ENCODE data around the gene B4GALNT4.

Gene B4GALNT4

DNA sequence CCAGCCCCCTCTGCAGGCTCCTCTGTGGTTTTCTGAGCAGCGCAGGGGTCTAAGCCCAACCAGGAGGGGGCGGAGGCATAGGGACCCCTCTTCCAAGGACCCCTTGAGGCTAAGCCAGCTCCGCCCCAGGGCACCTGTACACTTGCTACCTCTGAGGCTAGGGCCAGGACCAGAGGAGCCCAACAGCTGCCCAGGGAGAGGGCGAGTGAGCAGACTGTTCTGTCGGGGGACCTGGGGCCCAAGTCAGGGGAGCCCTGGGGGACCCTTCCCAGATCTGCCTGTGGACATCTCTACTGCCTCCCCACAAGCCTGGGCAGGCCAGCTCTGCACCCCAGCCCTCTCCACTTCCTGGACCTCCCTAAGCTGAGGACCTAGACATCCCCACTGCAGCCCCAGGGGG, 1.8 kb downstream of the B4GALNT4 start:
- CTCF ChIA-PET: interaction anchor here (1.0 to 2.5 kb wide), 4 partner anchors 9 to 184 kb away, joined by 3 to 12 read pairs (median 7); no protein-coding TSS in a partner anchor
- DNase-seq (ENCODE audit: extremely low spot score): no peak

DNA sequence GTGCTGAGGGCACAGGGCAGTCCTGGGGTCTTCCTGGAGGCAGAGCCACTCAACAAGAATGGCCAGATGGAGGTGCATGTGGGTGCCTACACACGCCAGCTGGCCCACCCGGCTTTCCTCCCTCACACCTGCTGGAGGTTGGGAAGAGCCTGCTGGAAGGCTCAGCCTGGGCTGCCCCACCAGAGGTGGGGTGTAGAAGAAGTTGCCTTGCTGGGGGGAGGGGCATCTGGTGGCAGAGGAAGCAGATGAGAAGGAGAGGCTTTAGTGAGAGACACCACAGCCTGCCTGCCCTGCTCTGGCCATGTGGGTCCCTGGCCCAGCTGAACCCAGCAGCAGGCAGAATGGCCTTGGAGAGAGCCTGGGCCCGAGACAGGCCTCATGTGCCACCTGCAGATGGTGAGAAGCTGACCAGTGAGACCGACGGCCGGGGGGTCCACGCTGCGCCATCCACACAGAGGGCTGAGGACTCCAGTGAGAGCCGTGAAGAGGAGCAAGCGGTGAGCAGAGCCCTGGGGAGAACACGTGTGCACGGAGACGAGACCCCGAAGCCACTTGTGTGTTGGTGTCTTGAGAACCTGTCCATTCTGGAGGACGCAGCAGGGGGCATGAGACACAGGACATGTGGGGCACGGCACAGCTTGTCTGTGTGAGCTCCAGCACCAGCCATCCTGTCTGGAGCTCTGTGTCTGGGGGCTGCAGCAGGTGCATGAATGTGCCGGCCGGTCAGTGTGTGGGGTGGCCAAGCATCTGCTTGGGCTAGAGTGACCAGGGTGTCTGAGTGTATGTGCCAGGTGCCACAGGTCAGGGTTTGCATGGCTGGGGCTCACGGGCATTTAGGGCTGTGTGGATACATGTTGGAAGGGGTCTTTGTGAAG, 2.7 kb downstream of the B4GALNT4 start:
- TF ChIP-seq, protein P1, sequence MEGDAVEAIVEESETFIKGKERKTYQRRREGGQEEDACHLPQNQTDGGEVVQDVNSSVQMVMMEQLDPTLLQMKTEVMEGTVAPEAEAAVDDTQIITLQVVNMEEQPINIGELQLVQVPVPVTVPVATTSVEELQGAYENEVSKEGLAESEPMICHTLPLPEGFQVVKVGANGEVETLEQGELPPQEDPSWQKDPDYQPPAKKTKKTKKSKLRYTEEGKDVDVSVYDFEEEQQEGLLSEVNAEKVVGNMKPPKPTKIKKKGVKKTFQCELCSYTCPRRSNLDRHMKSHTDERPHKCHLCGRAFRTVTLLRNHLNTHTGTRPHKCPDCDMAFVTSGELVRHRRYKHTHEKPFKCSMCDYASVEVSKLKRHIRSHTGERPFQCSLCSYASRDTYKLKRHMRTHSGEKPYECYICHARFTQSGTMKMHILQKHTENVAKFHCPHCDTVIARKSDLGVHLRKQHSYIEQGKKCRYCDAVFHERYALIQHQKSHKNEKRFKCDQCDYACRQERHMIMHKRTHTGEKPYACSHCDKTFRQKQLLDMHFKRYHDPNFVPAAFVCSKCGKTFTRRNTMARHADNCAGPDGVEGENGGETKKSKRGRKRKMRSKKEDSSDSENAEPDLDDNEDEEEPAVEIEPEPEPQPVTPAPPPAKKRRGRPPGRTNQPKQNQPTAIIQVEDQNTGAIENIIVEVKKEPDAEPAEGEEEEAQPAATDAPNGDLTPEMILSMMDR (IDR thresholded peaks at IDR 0.05; ENCODE audit: control extremely low read depth, extremely low read depth, low read depth, missing control alignments): no peak
- no peak for DNase-seq (ENCODE audit: extremely low spot score)
- ChIA-PET CTCF (interaction anchor here (1.0 to 2.5 kb wide), 4 partner anchors 10 to 183 kb away, joined by 3 to 12 read pairs (median 7); no protein-coding TSS in a partner anchor), POLR2A (no interaction called here)

More for the DNA sequence above, 1.8 kb downstream of the B4GALNT4 start:
- TF ChIP-seq, protein P1 (IDR thresholded peaks at IDR 0.05; ENCODE audit: control extremely low read depth, extremely low read depth, low read depth, missing control alignments): no peak
- POLR2A ChIA-PET: no interaction called here

DNA sequence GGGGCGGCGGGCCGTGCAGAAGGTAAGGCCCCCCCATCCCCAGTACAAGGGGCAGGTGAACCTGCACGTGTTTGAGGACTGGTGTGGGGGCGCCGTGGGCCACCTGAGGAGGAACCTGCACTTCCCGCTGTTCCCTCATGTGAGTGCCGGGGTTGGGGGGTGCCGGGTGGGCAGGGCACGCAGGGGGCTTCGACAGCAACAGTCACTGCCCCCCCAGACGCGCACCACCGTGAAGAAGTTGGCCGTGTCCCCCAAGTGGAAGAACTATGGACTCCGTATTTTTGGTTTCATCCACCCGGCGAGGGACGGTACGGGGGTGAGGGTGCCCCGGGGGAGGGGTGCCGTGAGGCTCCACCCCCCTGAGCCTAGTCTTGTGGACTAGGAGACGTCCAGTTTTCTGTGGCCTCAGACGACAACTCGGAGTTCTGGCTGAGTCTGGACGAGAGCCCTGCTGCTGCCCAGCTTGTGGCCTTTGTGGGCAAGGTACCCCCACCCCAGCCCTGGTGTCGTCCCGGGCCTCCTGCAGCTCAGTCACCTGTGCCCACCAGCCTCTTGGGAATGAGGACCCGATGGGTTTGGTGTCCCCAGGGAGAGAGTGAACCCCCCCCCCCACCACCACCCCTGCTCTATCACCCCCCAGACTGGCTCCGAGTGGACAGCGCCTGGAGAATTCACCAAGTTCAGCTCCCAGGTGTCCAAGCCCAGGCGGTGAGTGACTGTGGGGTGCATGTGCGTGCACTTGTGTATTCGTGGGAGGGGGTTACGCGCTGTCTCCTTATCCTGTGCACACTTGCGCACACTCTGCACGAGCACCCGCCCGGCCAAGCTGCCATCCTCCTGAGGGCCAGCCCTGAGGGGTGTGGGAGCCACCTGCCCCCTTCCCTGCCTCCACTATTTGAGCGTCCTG, 3.8 kb downstream of the B4GALNT4 start:
- CTCF ChIA-PET: no interaction called here
- no peak for DNase-seq (ENCODE audit: extremely low spot score)
- POLR2A ChIA-PET: no interaction called here
- TF ChIP-seq, protein P1 (IDR thresholded peaks at IDR 0.05; ENCODE audit: control extremely low read depth, extremely low read depth, low read depth, missing control alignments): no peak

DNA sequence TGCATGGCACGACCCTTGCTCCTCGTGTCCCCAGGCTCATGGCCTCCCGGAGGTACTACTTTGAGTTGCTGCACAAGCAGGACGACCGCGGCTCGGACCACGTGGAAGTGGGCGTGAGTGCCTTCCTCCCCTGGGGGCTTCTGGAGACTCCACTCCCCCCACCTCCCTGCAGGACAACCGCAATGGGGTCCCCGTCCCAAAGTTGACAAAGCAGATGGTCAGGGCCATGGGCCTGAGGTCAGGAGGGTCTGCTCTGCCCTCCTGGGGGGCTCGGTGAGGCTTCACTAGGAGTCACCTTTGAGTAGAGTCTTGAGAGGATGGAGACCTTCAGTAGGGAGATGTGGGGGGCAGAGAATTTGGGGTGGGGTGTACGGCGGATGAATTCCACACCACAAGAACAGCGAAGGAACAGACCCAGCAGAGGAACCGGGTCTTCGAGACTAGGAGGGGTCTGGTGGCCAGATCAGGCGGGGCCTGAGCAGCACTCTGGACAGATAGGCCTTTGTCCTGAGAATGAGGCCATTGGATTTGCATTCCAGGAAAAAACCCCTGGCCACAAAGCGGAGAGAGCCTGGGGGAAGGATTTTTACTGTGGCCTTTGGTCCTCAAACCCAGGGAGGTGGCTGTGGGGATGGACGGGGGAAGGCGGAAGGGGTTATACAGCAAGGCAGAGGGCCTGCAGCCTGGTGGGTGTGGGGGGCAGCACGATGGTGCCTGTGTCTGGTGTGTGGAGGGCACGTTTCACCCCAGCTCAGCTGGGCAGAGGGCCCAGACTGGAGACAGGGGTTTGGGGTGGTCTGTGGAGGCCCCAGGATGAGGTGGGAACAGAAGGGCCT, 4.6 kb downstream of the B4GALNT4 start:
- TF ChIP-seq, protein P1 (IDR thresholded peaks at IDR 0.05; ENCODE audit: control extremely low read depth, extremely low read depth, low read depth, missing control alignments): no peak
- no peak for DNase-seq (ENCODE audit: extremely low spot score)
- ChIA-PET CTCF (no interaction called here), POLR2A (no interaction called here)

DNA sequence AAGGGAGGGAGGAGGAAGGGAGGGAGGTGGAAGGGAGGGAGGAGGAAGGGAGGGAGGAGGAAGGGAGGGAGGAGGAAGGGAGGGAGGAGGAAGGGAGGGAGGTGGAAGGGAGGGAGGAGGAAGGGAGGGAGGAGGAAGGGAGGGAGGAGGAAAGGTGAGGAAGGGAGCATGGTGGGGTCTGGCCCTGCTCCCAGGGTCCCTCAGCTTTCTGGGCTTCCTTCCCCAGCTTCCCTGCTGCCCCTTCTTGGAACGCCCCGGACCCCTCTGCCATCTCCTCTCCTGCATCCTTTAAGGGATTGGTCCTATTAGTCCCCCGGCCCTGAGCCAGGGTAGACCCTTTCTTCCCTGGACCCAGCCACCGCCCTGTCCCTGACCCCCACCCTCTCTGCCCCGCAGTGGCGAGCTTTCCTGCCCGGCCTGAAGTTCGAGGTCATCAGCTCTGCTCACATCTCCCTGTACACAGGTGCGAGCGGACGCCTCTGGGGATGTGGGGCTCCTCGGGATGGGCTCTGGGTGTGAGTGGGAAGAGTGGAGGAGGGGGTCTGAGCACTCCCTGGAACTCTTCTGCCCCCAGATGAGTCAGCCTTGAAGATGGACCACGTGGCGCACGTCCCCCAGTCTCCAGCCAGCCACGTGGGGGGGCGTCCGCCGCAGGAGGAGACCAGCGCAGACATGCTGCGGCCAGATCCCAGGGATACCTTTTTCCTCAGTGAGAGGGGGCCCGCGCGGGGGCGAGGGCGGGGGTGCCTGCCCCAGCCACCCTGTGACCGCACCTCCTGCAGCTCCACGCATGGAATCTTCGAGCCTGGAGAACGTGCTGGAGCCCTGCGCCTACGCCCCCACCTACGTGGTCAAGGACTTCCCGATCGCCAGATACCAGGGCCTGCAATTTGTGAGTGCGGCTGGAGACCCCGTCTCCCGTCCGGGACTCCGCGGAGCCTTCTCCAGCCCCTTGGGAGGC, 6.0 kb downstream of the B4GALNT4 start:
- DNase-seq (ENCODE audit: extremely low spot score): no peak
- POLR2A ChIA-PET: no interaction called here
- CTCF ChIA-PET: no interaction called here
- TF ChIP-seq, protein P1 (IDR thresholded peaks at IDR 0.05; ENCODE audit: control extremely low read depth, extremely low read depth, low read depth, missing control alignments): no peak

Measured in GM10248 (cell line).